ENCODE data around the gene NIPSNAP3A.
A peak's percentile ranks its signal among the peaks of the same experiment; 100 is the strongest.
"Not testable (repeated sequence)": the region's sequence is repeated elsewhere in the genome, so short reads cannot be mapped to it uniquely, and the experiment has no call there.

The NIPSNAP3A gene

GRCh38 chr9:104747565-104748358 is at the start of gene NIPSNAP3A:
NIPSNAP3A (plus strand) TSS chr9:104747683; CDS start chr9:104747793, 110 bp downstream.
- TF ChIP-seq CTCF (IDR thresholded peaks at IDR 0.05; ENCODE audit: borderline replicate concordance, control extremely low read depth, extremely low read depth, insufficient read depth, missing control alignments), result no peak
- peak; percentile 89 for DNase-seq (ENCODE audit: low spot score)
- in situ Hi-C loops (cut with MboI; ENCODE audit: low sequenced_read_pairs, unreplicated experiment), result loop anchor here (25.0 kb wide), 1 partner anchor 560 kb away; no protein-coding TSS in a partner anchor

GRCh38 chr9:104700306-104700705 is 47.2 kb upstream of the NIPSNAP3A start:
- in situ Hi-C loops (cut with MboI; ENCODE audit: low sequenced_read_pairs, unreplicated experiment), result no loop called here
- DNase-seq (ENCODE audit: low spot score), result no peak
- no peak for TF ChIP-seq CTCF (IDR thresholded peaks at IDR 0.05; ENCODE audit: borderline replicate concordance, control extremely low read depth, extremely low read depth, insufficient read depth, missing control alignments)

- DNase-seq (ENCODE audit: low spot score); in situ Hi-C loops (cut with MboI; ENCODE audit: low sequenced_read_pairs, unreplicated experiment): not testable (repeated sequence)
These were observed 38.7 kb upstream of the NIPSNAP3A start for GRCh38 chr9:104708737-104709136.

- TF ChIP-seq CTCF (IDR thresholded peaks at IDR 0.05; ENCODE audit: borderline replicate concordance, control extremely low read depth, extremely low read depth, insufficient read depth, missing control alignments), result no peak
- no peak for DNase-seq (ENCODE audit: low spot score)
- in situ Hi-C loops (cut with MboI; ENCODE audit: low sequenced_read_pairs, unreplicated experiment), result no loop called here
These were observed 35.9 kb upstream of the NIPSNAP3A start for GRCh38 chr9:104711604-104712003.

- in situ Hi-C loops (cut with MboI; ENCODE audit: low sequenced_read_pairs, unreplicated experiment), result loop anchor here (25.0 kb wide), 1 partner anchor 538 kb away; no protein-coding TSS in a partner anchor
- TF ChIP-seq CTCF (IDR thresholded peaks at IDR 0.05; ENCODE audit: borderline replicate concordance, control extremely low read depth, extremely low read depth, insufficient read depth, missing control alignments), result no peak
- no peak for DNase-seq (ENCODE audit: low spot score)
These were observed 22.5 kb upstream of the NIPSNAP3A start for GRCh38 chr9:104725014-104725413.

- no peak for DNase-seq (ENCODE audit: low spot score)
- no peak for TF ChIP-seq CTCF (IDR thresholded peaks at IDR 0.05; ENCODE audit: borderline replicate concordance, control extremely low read depth, extremely low read depth, insufficient read depth, missing control alignments)
- in situ Hi-C loops (cut with MboI; ENCODE audit: low sequenced_read_pairs, unreplicated experiment), result loop anchor here (25.0 kb wide), 1 partner anchor 551 kb away; no protein-coding TSS in a partner anchor
These were observed 9.0 kb upstream of the NIPSNAP3A start for GRCh38 chr9:104738452-104738851.

- in situ Hi-C loops (cut with MboI; ENCODE audit: low sequenced_read_pairs, unreplicated experiment), result loop anchor here (25.0 kb wide), 1 partner anchor 553 kb away; no protein-coding TSS in a partner anchor
- no peak for TF ChIP-seq CTCF (IDR thresholded peaks at IDR 0.05; ENCODE audit: borderline replicate concordance, control extremely low read depth, extremely low read depth, insufficient read depth, missing control alignments)
- DNase-seq (ENCODE audit: low spot score), result no peak
These were observed 6.9 kb upstream of the NIPSNAP3A start for GRCh38 chr9:104740621-104741020.
